K562 (cell line): ENCODE results near the gene NOLC1. TPM values are rescaled to one million over a fixed set of nuclear protein-coding genes. Genes with fewer than 3 reads are reported as not detected.
A peak's percentile ranks its signal among the peaks of the same experiment; 100 is the strongest.

Experiments used
- ARID3A ChIP-seq: IDR thresholded peaks from 2 replicates; pipeline ENCODE4 v1.6.1; 2012; ENCODE audit warnings: low read depth, low read length, improper control_type of control experiment, borderline replicate concordance
- BACH1 ChIP-seq: fragments of 200-800 bp; sonication (Bioruptor generic); IDR thresholded peaks from 2 replicates; pipeline ENCODE4 v1.6.1; 2016; ENCODE audit warnings: missing genetic modification characterization, missing compliant biosample characterization
- BRF1 ChIP-seq: IDR thresholded peaks from 3 replicates; pipeline ENCODE4 v1.6.1; 2011; ENCODE audit warnings: borderline replicate concordance, mild to moderate bottlenecking; ENCODE audit not compliant: insufficient read length; ENCODE audit errors: extremely low read depth
- CXXC5 ChIP-seq: fragments of 250-450 bp; sonication (Bioruptor Pico); IDR thresholded peaks from 2 replicates; pipeline ENCODE4 v1.8.0; 2022; ENCODE audit warnings: inconsistent platforms, mild to moderate bottlenecking, moderate library complexity
- DIDO1 ChIP-seq: fragments of 450-650 bp; IDR thresholded peaks from 2 replicates; pipeline ENCODE4 v1.6.1; 2016; ENCODE audit warnings: low read depth, missing biosample characterization, missing genetic modification characterization
- ELF1 ChIP-seq: fragments of 200-800 bp; sonication (Bioruptor generic); IDR thresholded peaks from 2 replicates; pipeline ENCODE4 v1.6.1; 2016; ENCODE audit warnings: missing genetic modification characterization, missing compliant biosample characterization
- ESRRA ChIP-seq: fragments of 450-650 bp; IDR thresholded peaks from 2 replicates; pipeline ENCODE4 v1.6.1; 2014; ENCODE audit warnings: low read depth, mild to moderate bottlenecking, moderate library complexity, borderline replicate concordance
- ETV1 ChIP-seq: fragments of 450-650 bp; conservative IDR thresholded peaks from 2 replicates; pipeline ENCODE4 v1.6.1; 2016; ENCODE audit warnings: missing genetic modification characterization, control low read depth, low read depth, missing compliant biosample characterization
- EZH2 ChIP-seq: IDR thresholded peaks from 2 replicates; pipeline ENCODE4 v1.6.1; 2012; ENCODE audit warnings: low read depth, mild to moderate bottlenecking, inconsistent platforms, low read length, borderline replicate concordance
- GABPA ChIP-seq: fragments of 200-800 bp; sonication (Bioruptor generic); conservative IDR thresholded peaks from 2 replicates; pipeline ENCODE4 v1.6.1; 2016; ENCODE audit warnings: low read depth, missing genetic modification characterization, missing compliant biosample characterization
- GABPB1 ChIP-seq: sonication (generic); formaldehyde crosslinking; IDR thresholded peaks from 2 replicates; pipeline ENCODE4 v1.8.0; 2022; ENCODE audit warnings: mild to moderate bottlenecking, missing genetic modification reagents
- KLF16 ChIP-seq: IDR thresholded peaks from 2 replicates; pipeline ENCODE4 v1.6.1; 2016; ENCODE audit warnings: antibody characterized with exemption
- LCOR ChIP-seq: sonication (generic); formaldehyde crosslinking; IDR thresholded peaks from 2 replicates; pipeline ENCODE4 v1.8.0; 2022; ENCODE audit warnings: mild to moderate bottlenecking, missing genetic modification reagents
- NCOA1 ChIP-seq: fragments of 450-650 bp; IDR thresholded peaks from 2 replicates; pipeline ENCODE4 v1.6.1; 2016; ENCODE audit warnings: low read depth
- NFE2 ChIP-seq: IDR thresholded peaks from 2 replicates; pipeline ENCODE4 v1.6.1; 2014; ENCODE audit warnings: antibody characterized with exemption, low read depth
- NR0B1 ChIP-seq: fragments of 450-650 bp; IDR thresholded peaks from one replicate; pipeline ENCODE4 v1.6.1; 2018; ENCODE audit warnings: mild to moderate bottlenecking, moderate library complexity; ENCODE audit not compliant: partially characterized antibody
- OTX1 ChIP-seq: fragments of 450-650 bp; formaldehyde crosslinking; IDR thresholded peaks from 2 replicates; pipeline ENCODE4 v1.4.0; 2022; ENCODE audit warnings: mild to moderate bottlenecking
- POLR3A ChIP-seq: IDR thresholded peaks from 2 replicates; pipeline ENCODE4 v1.6.1; 2011; ENCODE audit warnings: borderline replicate concordance, mild to moderate bottlenecking, moderate library complexity; ENCODE audit not compliant: insufficient read length, insufficient read depth; ENCODE audit errors: extremely low read depth
- POU5F1 ChIP-seq: fragments of 150-350 bp; IDR thresholded peaks from 2 replicates; pipeline ENCODE4 v1.6.1; 2014; ENCODE audit warnings: borderline replicate concordance, low read length, low read depth, mild to moderate bottlenecking; ENCODE audit not compliant: partially characterized antibody
- PRMT5 ChIP-seq: sonication (generic); formaldehyde crosslinking; IDR thresholded peaks from 2 replicates; pipeline ENCODE4 v1.5.0; 2020; ENCODE audit warnings: missing genetic modification reagents
- PURB ChIP-seq: sonication (generic); formaldehyde crosslinking; IDR thresholded peaks from 2 replicates; pipeline ENCODE4 v1.9.0; 2021; ENCODE audit warnings: low read depth, mild to moderate bottlenecking, missing genetic modification reagents
- SAFB2 ChIP-seq: fragments of 200-400 bp; formaldehyde crosslinking; IDR thresholded peaks from 2 replicates; pipeline ENCODE4 v1.6.1; 2018; ENCODE audit warnings: borderline replicate concordance, low read length, low read depth, moderate library complexity; ENCODE audit not compliant: severe bottlenecking
- SREBF1 ChIP-seq: fragments of 150-350 bp; IDR thresholded peaks from 2 replicates; pipeline ENCODE4 v1.6.1; 2014; ENCODE audit warnings: antibody characterized with exemption, low read depth, low read length, borderline replicate concordance
- SRSF7 ChIP-seq: fragments of 200-400 bp; formaldehyde crosslinking; optimal IDR thresholded peaks from 2 replicates; pipeline ENCODE3; 2017; ENCODE audit warnings: mild to moderate bottlenecking, low read depth, low read length
- ZNF124 ChIP-seq: sonication (generic); formaldehyde crosslinking; IDR thresholded peaks from 2 replicates; pipeline ENCODE4 v1.8.1; 2022; ENCODE audit warnings: missing genetic modification reagents
- ZNF449 ChIP-seq: fragments of 250-450 bp; sonication (Bioruptor Pico); IDR thresholded peaks from 2 replicates; pipeline ENCODE4 v1.8.0; 2022; ENCODE audit warnings: moderate library complexity, mild to moderate bottlenecking, inconsistent platforms
- polyA plus RNA-seq, 8 experiments: library from polyadenylated mRNA; depleted of rRNA in 4 of 8; stranded (reverse) in 5 of 8; unstranded in 3 of 8; fragments of >200 nt; fragmentation: Nextera tagmentation in 2 of 8; fragmentation: Illumina TruSeq in 1 of 8; extraction: Ambion mirVana in 2 of 8; extraction: Trizol in 1 of 8; gene quantifications; 2 replicates each; pipeline versions ENCODE4 v1.2.1 to v1.2.3, GENCODE V29; 2011 to 2014; ENCODE audit warnings: inconsistent platforms in 1 of 8, missing spikeins in 1 of 8
- total RNA-seq, 7 experiments: library from RNA; depleted of rRNA in 6 of 7; stranded (reverse); fragments of >200 nt in 6 of 7; fragmentation: Illumina TruSeq in 2 of 7; extraction: Trizol in 2 of 7; gene quantifications; 2 replicates each; pipeline versions ENCODE4 v1.2.1 to v1.2.3, GENCODE V29; 2011 to 2021; ENCODE audit warnings: low replicate concordance in 1 of 7

NOLC1 gene
- total and polyA plus RNA-seq, 9 of the 15 experiments (the other 6 are each of a cell fraction or from before 2014, with no cell fraction given), result 102 to 310 (median 165) TPM

- TF ChIP-seq ZNF124 (CRISPR knock-in tag) (no peak), ETV1 (no peak), EZH2 (no peak), DIDO1 (tag) (no peak), ESRRA (peak; percentile 99), SAFB2 (no peak), BACH1 (no peak), BRF1 (no peak), SREBF1 (no peak), NCOA1 (peak; percentile 85; the same call in 1 of the 2 replicates), GABPB1 (CRISPR knock-in tag) (no peak), GABPA (tag) (no peak), PRMT5 (CRISPR knock-in tag) (no peak), KLF16 (peak; percentile 87), POU5F1 (no peak), ARID3A (no peak), OTX1 (CRISPR knock-in tag) (no peak), SRSF7 (no peak), ELF1 (tag) (no peak), LCOR (peak; percentile 81; the same call in 1 of the 2 replicates), NFE2 (no peak), CXXC5 (CRISPR knock-in tag) (0 out of 2 replicates have a peak, but pooled peaks have one; percentile 48), PURB (no peak), NR0B1 (no peak), POLR3A (no peak), ZNF449 (CRISPR knock-in tag) (no peak)
Observed at GRCh38 chr10:102112210-102112817, 39.9 kb upstream of the NOLC1 start (continued).
